ENCODE data around the gene OSGIN1. TPM values are rescaled to one million over a fixed set of nuclear protein-coding genes. Genes with fewer than 3 reads are reported as not detected.

The OSGIN1 gene
- total RNA-seq, 4 donors from 2014 or later: 2.7 to 7.2 (median 4.4) TPM

DNA sequence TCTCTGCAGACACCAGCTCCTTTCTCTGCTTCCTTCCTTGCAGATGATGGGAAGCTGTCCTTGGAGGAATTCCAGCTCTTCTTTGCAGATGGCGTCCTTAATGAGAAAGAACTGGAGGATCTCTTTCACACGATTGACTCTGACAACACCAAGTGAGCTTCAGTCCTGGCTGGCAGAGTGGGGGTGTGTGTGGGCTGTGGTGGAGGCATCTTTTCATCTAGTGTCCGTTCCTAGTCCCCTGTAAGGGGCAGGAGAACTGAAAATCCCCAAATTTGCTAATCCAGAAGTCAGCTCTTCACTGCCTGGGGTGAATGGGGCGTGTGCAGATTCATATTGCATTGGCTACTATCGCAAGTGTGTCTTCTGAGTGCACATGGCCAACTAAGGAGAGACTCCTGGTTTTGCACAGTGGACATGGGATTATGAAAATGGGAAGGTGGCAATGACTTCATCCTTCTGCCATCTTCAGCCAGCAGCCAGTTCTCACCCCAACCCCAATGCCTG, 25.4 kb downstream of the OSGIN1 start:
- no peak for TF ChIP-seq CTCF (IDR thresholded peaks at IDR 0.05; ENCODE audit: low read depth)

- no peak for TF ChIP-seq CTCF (IDR thresholded peaks at IDR 0.05; ENCODE audit: low read depth)
Observed at GRCh38 chr16:83979441-83979840, 26.4 kb downstream of the OSGIN1 start.

- TF ChIP-seq CTCF (IDR thresholded peaks at IDR 0.05; ENCODE audit: low read depth): no peak
Observed at GRCh38 chr16:83980794-83981193, 27.8 kb downstream of the OSGIN1 start.

DNA sequence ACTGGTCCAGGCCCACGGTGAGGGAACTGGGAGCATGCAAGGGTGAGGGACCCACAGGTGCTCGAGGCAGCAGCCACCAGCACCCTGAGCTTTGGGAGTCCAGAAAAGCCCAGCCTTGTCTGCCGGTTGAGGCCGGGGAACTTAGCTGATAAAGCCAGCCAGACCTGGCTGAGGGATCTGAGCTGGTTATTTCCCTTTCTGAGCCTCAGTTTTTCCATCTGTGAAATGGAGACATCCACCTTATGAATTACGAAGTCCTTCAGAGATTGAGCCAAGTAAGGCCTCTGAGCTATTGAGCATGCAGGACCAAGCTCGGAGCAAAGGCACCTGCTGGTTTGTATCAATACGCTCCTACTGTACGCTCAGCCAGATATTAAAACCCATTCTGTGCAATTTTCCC, 28.8 kb downstream of the OSGIN1 start:
- TF ChIP-seq CTCF (IDR thresholded peaks at IDR 0.05; ENCODE audit: low read depth): no peak

DNA sequence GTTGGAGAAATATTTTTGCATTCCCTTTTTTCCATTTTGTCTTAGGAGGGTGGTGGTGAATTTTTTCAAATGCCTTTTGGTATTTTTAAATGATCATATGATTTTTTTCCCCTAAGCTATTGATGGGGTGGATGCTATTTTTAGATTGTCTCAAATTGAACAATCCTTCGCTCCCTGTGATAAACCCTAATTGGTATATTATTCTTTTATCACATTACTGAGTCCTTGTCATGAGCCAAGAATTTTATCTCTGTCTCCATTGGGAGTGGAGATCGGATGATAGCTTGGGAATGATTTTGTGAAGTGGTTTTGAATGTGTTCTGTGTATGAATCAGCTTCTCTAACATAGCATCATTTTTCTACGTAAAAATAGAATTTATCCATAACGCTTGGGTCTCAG, 30.5 kb downstream of the OSGIN1 start:
- no peak for TF ChIP-seq CTCF (IDR thresholded peaks at IDR 0.05; ENCODE audit: low read depth)

- TF ChIP-seq CTCF (IDR thresholded peaks at IDR 0.05; ENCODE audit: low read depth): no peak
Observed at GRCh38 chr16:83989300-83989699, 36.3 kb downstream of the OSGIN1 start.

DNA sequence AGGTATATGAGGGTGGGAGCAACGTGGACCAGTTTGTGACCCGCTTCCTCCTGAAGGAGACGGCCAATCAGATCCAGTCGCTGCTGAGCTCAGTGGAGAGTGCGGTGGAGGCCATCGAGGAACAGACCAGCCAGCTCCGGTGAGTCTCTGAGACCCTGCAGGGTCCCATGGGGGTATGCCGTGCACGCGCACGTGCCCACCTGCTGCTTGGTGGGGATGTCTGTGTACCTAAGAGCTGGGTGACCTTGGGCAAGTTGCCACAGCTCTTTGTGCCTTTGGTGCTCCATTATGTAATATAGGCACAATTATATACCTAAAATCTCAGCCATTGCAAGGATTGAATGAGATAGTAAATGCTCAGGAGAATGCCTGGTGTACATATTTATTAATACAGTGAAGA, 37.5 kb downstream of the OSGIN1 start:
- TF ChIP-seq CTCF (IDR thresholded peaks at IDR 0.05; ENCODE audit: low read depth): no peak
